HL-60 (cell line): ENCODE results near the gene GJD4.

Experiments used
- DNase-seq, 2 experiments: peaks; one replicate each; pipeline ENCODE4 v3.0.0-alpha.2; 2010 to 2020; ENCODE audit warnings: low read depth in 1 of 2, low spot score in 1 of 2
- H3K27ac ChIP-seq: fragments of 250-450 bp; sonication (Bioruptor Pico); replicated peaks from 2 replicates; pipeline ENCODE4 v1.5.1; 2020; ENCODE audit warnings: mild to moderate bottlenecking, moderate library complexity
- H3K27me3 ChIP-seq: fragments of 250-450 bp; sonication (Bioruptor Pico); 2 replicates; pipeline ENCODE4 v1.5.1; 2021; ENCODE audit warnings: mild to moderate bottlenecking, moderate library complexity; ENCODE audit not compliant: insufficient read depth, poor library complexity, severe bottlenecking
- H3K4me3 ChIP-seq: replicated peaks from 2 replicates; pipeline ENCODE4 v1.5.1; 2011; ENCODE audit warnings: mild to moderate bottlenecking, control low read depth, low read length; ENCODE audit not compliant: insufficient read depth
- CTCF ChIP-seq: IDR thresholded peaks from one replicate; pipeline ENCODE4 v1.5.1; 2011; ENCODE audit warnings: low read length, control low read depth, inconsistent platforms; ENCODE audit not compliant: insufficient read depth
- GABPA ChIP-seq: IDR thresholded peaks from 2 replicates; pipeline ENCODE4 v1.6.1; 2012; ENCODE audit warnings: low read depth
- POLR2AphosphoS5 ChIP-seq: IDR thresholded peaks from 2 replicates; pipeline ENCODE4 v1.6.1; 2012; ENCODE audit warnings: low read depth
- REST ChIP-seq: IDR thresholded peaks from 2 replicates; pipeline ENCODE4 v1.6.1; 2012; ENCODE audit warnings: low read depth; ENCODE audit not compliant: insufficient replicate concordance
- SPI1 ChIP-seq: IDR thresholded peaks from 2 replicates; pipeline ENCODE4 v1.6.1; 2012; ENCODE audit warnings: low read depth, mild to moderate bottlenecking, borderline replicate concordance

GJD4 gene

GRCh38 chr10:35642035-35642792 is 37.1 kb downstream of the GJD4 start, which contains the start of gene FZD8:
FZD8 (minus strand) TSS chr10:35642296; CDS start chr10:35641429, 867 bp downstream.
- DNase-seq = peak; percentile 41 to 69
- TF ChIP-seq REST (no peak), CTCF (no peak), POLR2AphosphoS5 (no peak), SPI1 (no peak), GABPA (no peak)
- Histone ChIP-seq H3K27me3 (peaks cover 54% of the 10 kb centered on the region), H3K4me3 (peak within 1 kb of the TSS; percentile 42), H3K27ac (no peak within 1 kb of the TSS)

GRCh38 chr10:35642793-35643114 is 37.6 kb downstream of the GJD4 start:
- H3K4me3 ChIP-seq = no peak overlapping the region
- no peak for DNase-seq
- TF ChIP-seq REST (no peak), GABPA (no peak), SPI1 (no peak), CTCF (no peak), POLR2AphosphoS5 (no peak)
- H3K27me3 ChIP-seq = peaks cover 50% of the 10 kb centered on the region
- no peak overlapping the region for H3K27ac ChIP-seq

- no peak for DNase-seq
- peaks cover 45% of the 10 kb centered on the region for H3K27me3 ChIP-seq
- no peak overlapping the region for H3K27ac ChIP-seq
- TF ChIP-seq SPI1 (0 out of 2 replicates have a peak, but pooled peaks have one; percentile 18), GABPA (no peak), CTCF (no peak), POLR2AphosphoS5 (no peak), REST (no peak)
- no peak overlapping the region for H3K4me3 ChIP-seq
These were observed 38.3 kb downstream of the GJD4 start for GRCh38 chr10:35643151-35644049.
